LNCaP clone FGC (cell line): ENCODE results near the gene CACNA1S.

Source experiments
- DNase-seq: peaks from one replicate; pipeline ENCODE4 v3.0.0-alpha.2; 2011; ENCODE audit warnings: low read depth
- H3K4me3 ChIP-seq: 2 replicates; pipeline ENCODE4 v1.5.1; 2011; ENCODE audit warnings: mild to moderate bottlenecking, low read depth, low read length, control low read depth
- TF ChIP-seq, protein P1 (sequence below): IDR thresholded peaks from 2 replicates; pipeline ENCODE4 v1.5.1; 2012; ENCODE audit warnings: mild to moderate bottlenecking; ENCODE audit not compliant: control insufficient read depth, insufficient read depth; ENCODE audit errors: extremely low read depth

CACNA1S gene

DNA sequence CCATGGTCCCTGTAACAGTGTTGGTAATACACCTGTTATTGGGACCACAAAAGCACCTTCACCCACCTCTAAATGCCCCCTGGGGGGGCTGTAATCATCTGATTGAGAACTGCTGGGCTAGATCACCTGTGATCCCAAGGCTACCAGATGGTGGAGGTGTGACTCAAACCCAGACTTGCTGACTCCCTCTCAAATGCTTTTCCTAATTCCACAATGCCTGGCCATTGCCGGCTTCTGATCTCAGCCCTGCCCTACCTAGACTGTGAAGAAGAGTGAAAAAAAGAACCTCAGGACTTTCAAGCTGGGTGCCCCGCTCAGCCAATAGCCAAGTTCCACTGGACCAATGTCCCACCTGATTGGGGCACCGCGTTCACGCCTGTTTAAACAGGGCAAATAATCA lies 32.5 kb upstream of the CACNA1S start:
- no peak overlapping the region for H3K4me3 ChIP-seq
- no peak for DNase-seq

DNA sequence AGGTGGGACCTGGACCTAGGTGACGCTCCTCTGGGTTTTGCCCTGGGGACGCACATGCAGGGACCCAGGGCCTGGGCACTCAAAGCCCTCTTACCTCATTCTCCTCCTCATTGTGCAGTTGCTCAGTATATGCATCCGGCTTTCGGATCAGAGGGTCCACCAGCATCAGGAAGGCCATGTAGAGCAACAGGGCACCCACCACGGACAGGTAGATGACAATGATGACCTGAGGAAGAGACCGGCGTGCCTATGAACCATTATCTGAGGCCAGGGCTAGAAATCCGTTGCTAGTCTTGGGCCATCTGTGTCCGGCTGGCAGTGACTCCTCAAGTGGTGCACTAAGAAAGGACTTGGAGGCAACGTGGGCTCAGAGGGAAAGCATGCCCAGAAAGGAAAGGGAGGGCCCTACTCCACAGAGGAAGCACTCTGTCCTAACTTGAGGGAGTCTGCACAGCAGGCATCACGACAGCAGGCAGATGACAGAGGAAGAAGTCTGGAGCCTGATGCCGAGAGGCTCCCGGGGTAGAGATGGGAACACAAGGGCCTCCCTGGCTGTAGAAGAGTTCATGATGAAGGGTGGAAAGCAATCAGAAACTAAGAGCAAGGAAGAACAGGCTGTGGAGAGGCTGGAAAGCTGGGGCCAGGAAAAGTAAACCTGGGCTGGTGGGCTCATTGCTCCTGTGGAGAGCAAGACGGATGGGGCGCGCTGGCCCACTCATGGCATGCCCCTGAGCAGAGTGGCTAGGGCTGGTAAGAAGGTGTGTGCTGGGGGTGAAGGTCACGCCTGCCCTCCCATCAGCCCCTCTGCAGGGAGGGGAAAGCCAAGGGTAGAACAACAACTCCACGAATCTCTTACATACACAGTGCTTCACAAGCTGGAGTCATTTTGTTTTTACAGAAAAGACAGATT lies 31.8 kb upstream of the CACNA1S start:
- DNase-seq = no peak
- TF ChIP-seq, protein P1, sequence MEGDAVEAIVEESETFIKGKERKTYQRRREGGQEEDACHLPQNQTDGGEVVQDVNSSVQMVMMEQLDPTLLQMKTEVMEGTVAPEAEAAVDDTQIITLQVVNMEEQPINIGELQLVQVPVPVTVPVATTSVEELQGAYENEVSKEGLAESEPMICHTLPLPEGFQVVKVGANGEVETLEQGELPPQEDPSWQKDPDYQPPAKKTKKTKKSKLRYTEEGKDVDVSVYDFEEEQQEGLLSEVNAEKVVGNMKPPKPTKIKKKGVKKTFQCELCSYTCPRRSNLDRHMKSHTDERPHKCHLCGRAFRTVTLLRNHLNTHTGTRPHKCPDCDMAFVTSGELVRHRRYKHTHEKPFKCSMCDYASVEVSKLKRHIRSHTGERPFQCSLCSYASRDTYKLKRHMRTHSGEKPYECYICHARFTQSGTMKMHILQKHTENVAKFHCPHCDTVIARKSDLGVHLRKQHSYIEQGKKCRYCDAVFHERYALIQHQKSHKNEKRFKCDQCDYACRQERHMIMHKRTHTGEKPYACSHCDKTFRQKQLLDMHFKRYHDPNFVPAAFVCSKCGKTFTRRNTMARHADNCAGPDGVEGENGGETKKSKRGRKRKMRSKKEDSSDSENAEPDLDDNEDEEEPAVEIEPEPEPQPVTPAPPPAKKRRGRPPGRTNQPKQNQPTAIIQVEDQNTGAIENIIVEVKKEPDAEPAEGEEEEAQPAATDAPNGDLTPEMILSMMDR = no peak
- H3K4me3 ChIP-seq = no peak overlapping the region

More for the DNA sequence above, 32.5 kb upstream of the CACNA1S start:
- TF ChIP-seq, protein P1 = no peak

DNA sequence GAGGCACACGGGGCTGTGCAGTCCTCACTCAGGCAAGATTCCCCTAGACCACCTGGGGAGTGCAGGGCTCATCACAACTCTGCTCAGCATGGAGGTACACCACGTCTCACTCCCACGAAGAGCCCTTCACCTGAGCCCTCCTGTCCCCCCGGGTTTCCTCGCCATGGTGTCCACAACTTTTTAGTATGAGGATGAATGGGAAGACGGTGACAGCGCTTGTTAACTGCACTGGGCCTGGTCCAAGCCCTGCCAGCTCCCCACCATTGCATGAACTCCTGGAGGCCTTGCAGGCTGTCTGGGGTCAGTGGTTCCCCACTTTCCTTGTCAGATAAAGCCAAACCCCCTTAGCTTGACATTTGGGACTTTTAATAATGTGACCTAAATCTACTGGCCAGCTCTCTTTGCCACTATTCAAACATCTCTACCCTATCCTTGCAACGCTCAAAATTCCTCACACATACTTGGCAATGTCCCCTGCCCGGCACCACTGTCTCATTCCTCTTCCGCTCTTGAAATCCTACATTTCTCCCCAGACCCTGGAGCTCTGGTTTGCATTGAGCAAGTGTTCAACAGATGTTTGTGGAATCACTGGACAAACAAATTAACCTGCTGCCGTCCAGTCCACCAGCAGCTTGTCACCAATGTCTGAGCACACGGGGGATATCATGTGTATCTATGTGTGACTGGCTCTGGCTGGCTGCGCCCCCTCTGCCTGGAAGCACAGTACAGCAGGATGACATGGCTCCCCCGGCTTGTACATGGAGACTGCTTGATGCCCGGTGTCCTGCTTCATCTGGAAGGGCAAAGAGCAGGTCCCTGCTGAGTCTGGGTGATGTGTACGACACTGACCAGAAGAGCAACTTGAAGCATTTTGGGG lies 30.9 kb upstream of the CACNA1S start:
- no peak for DNase-seq
- no peak overlapping the region for H3K4me3 ChIP-seq
- TF ChIP-seq, protein P1 = no peak

GRCh38 chr1:201142011-201142848 lies 30.0 kb upstream of the CACNA1S start:
- no peak overlapping the region for H3K4me3 ChIP-seq
- no peak for DNase-seq
- TF ChIP-seq, protein P1 = no peak

DNA sequence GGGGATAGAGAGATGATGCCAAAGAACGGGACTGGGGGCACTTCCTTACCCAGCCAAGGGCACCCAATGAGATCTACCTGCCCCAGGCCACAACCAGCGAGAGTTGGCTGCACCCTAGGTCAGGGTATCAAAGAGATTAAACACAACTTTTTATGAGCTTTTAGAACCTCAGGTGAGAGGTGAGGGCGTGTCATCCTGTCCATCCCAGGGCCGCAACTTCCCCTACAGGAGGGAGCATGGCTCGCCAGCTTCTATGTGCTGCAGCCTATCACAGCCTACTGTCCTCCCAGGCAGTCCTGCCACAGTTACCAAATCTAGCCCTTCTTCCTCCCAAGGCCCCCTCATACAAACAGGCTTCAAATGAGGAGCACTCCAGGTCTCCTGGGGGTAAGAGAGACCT lies 29.2 kb upstream of the CACNA1S start:
- no peak for DNase-seq
- TF ChIP-seq, protein P1 = no peak
- H3K4me3 ChIP-seq = no peak overlapping the region

DNA sequence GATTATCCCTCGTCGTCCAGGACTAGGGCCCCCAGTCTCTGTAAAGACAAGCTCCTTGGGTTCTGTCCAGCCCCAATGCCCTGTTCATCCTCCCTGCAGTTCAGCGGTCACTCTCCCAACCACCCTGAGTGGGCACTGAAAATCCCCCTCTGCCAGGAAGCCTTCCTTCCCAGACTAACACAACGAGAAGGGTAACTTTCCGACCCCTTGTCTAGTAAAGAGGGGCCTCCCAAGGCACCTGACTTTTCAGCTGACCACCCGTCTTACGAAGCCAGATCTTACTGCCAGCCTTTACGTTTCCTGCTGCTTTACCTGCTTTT lies 28.7 kb upstream of the CACNA1S start:
- TF ChIP-seq, protein P1 = no peak
- H3K4me3 ChIP-seq = no peak overlapping the region
- DNase-seq = no peak
